COR-L47 (cell line): ENCODE results near the gene SUPT7L.
"Not testable (repeated sequence)": the region's sequence is repeated elsewhere in the genome, so short reads cannot be mapped to it uniquely, and the experiment has no call there.

Experiments used
- DNase-seq: peaks from one replicate; lab custom pipeline; 2025; lab: John Stamatoyannopoulos, UW

The SUPT7L gene

GRCh38 chr2:27685006-27685405 lies 21.6 kb upstream of the SUPT7L start:
- not testable (repeated sequence) for DNase-seq

- DNase-seq: peak; percentile 88
Observed at GRCh38 chr2:27683390-27684071, 20.1 kb upstream of the SUPT7L start.

- DNase-seq: not testable (repeated sequence)
Observed at GRCh38 chr2:27682334-27682771, 18.9 kb upstream of the SUPT7L start.

- no peak for DNase-seq
Observed at GRCh38 chr2:27681841-27682240, 18.4 kb upstream of the SUPT7L start.

- DNase-seq: no peak
Observed at GRCh38 chr2:27680571-27680970, 17.2 kb upstream of the SUPT7L start.

- no peak for DNase-seq
Observed at GRCh38 chr2:27672723-27673486, 9.5 kb upstream of the SUPT7L start.

- DNase-seq: no peak
Observed at GRCh38 chr2:27671235-27671634, 7.8 kb upstream of the SUPT7L start.

- DNase-seq: no peak
Observed at GRCh38 chr2:27667446-27667845, 4.0 kb upstream of the SUPT7L start.

GRCh38 chr2:27664622-27665363 lies 1.4 kb upstream of the SUPT7L start:
- no peak for DNase-seq

- no peak for DNase-seq
Observed at GRCh38 chr2:27664154-27664574, 750 bp upstream of the SUPT7L start.

GRCh38 chr2:27661371-27661770 lies 2.0 kb downstream of the SUPT7L start:
- DNase-seq: no peak

GRCh38 chr2:27655155-27655951 lies 8.1 kb downstream of the SUPT7L start:
- no peak for DNase-seq

GRCh38 chr2:27653397-27653796 lies 10.0 kb downstream of the SUPT7L start:
- no peak for DNase-seq

GRCh38 chr2:27652790-27653189 lies 10.6 kb downstream of the SUPT7L start:
- DNase-seq: no peak

GRCh38 chr2:27652341-27652740 lies 11.1 kb downstream of the SUPT7L start:
- no peak for DNase-seq

GRCh38 chr2:27651056-27651455 lies 12.4 kb downstream of the SUPT7L start:
- no peak for DNase-seq

GRCh38 chr2:27647737-27648136 lies 15.7 kb downstream of the SUPT7L start:
- no peak for DNase-seq

- no peak for DNase-seq
Observed at GRCh38 chr2:27647289-27647688, 16.1 kb downstream of the SUPT7L start.

GRCh38 chr2:27645197-27645596 lies 18.2 kb downstream of the SUPT7L start:
- no peak for DNase-seq

GRCh38 chr2:27640722-27641245 lies 22.6 kb downstream of the SUPT7L start:
- DNase-seq: no peak

GRCh38 chr2:27638709-27639108 lies 24.7 kb downstream of the SUPT7L start:
- no peak for DNase-seq
